IgD-negative memory B cell (primary cell): ENCODE data around the gene TINCR. TPM values are rescaled to one million over a fixed set of nuclear protein-coding genes. Genes with fewer than 3 reads are reported as not detected.

Source experiments
- H3K27ac Mint-ChIP-seq, 3 donors: one replicate each; pipeline ENCODE4 v1.8.0; 2020 to 2022; ENCODE audit warnings: mild to moderate bottlenecking in 3 of 3, mixed read lengths in 3 of 3, moderate library complexity in 1 of 3
- H3K27me3 Mint-ChIP-seq: one replicate; pipeline ENCODE4 v1.8.0; 2021; ENCODE audit warnings: mixed read lengths
- H3K36me3 Mint-ChIP-seq: one replicate; pipeline ENCODE4 v1.8.0; 2020; ENCODE audit warnings: mild to moderate bottlenecking, mixed read lengths
- H3K4me1 Mint-ChIP-seq, 3 donors: one replicate each; pipeline ENCODE4 v1.8.0; 2020 to 2022; ENCODE audit warnings: mixed read lengths in 3 of 3, mild to moderate bottlenecking in 1 of 3
- H3K4me3 Mint-ChIP-seq, 4 donors: one replicate each; pipeline ENCODE4 v1.8.0; 2020 to 2022; ENCODE audit warnings: mild to moderate bottlenecking in 4 of 4, mixed read lengths in 4 of 4, moderate library complexity in 3 of 4
- H3K9me3 Mint-ChIP-seq, 3 donors: one replicate each; pipeline ENCODE4 v1.8.0; 2020 to 2021; ENCODE audit warnings: mixed read lengths in 3 of 3, mild to moderate bottlenecking in 1 of 3
- polyA plus RNA-seq: library from polyadenylated mRNA; unstranded; fragments of 300-500 nt; fragmentation: Illumina TruSeq; gene quantifications from one replicate; pipeline ENCODE4 v1.2.3, GENCODE V29; 2021

TINCR gene
- polyA plus RNA-seq, 1 donor from 2014 or later, result not detected

GRCh38 chr19:5579286-5579685 lies 11.5 kb upstream of the TINCR start:
- H3K4me3 Mint-ChIP-seq, result no peak overlapping the region
- H3K27ac Mint-ChIP-seq, result no peak overlapping the region
- no peaks in the 10 kb centered on the region for H3K27me3 Mint-ChIP-seq
- peaks cover 3 to 4% (median 3%) of the 10 kb centered on the region in 3 donors for H3K4me1 Mint-ChIP-seq
- H3K36me3 Mint-ChIP-seq, result no peaks in the 10 kb centered on the region
- H3K9me3 Mint-ChIP-seq, result no peaks in the 10 kb centered on the region

GRCh38 chr19:5578097-5578846 lies 10.5 kb upstream of the TINCR start:
- no peaks in the 10 kb centered on the region for H3K9me3 Mint-ChIP-seq
- peaks cover 3 to 4% (median 3%) of the 10 kb centered on the region in 3 donors for H3K4me1 Mint-ChIP-seq
- H3K27me3 Mint-ChIP-seq, result no peaks in the 10 kb centered on the region
- no peak overlapping the region for H3K27ac Mint-ChIP-seq
- H3K36me3 Mint-ChIP-seq, result no peaks in the 10 kb centered on the region
- H3K4me3 Mint-ChIP-seq, result no peak overlapping the region

GRCh38 chr19:5575590-5575989 lies 7.8 kb upstream of the TINCR start:
- peaks cover 5% of the 10 kb centered on the region for H3K36me3 Mint-ChIP-seq
- no peaks in the 10 kb centered on the region for H3K27me3 Mint-ChIP-seq
- H3K9me3 Mint-ChIP-seq, result peaks cover 0 to 3% (median 0%) of the 10 kb centered on the region in 3 donors
- no peak overlapping the region for H3K4me3 Mint-ChIP-seq
- peaks cover 3 to 4% (median 3%) of the 10 kb centered on the region in 3 donors for H3K4me1 Mint-ChIP-seq
- H3K27ac Mint-ChIP-seq, result no peak overlapping the region

GRCh38 chr19:5572556-5573286 lies 5.0 kb upstream of the TINCR start:
- Mint-ChIP-seq H3K27ac (no peak overlapping the region), H3K4me1 (peaks cover 0 to under 1% (median 0%) of the 10 kb centered on the region in 3 donors), H3K4me3 (no peak overlapping the region), H3K9me3 (peaks cover 0 to 3% (median 0%) of the 10 kb centered on the region in 3 donors), H3K27me3 (no peaks in the 10 kb centered on the region), H3K36me3 (peaks cover 5% of the 10 kb centered on the region)

GRCh38 chr19:5571777-5572176 lies 4.0 kb upstream of the TINCR start:
- no peaks in the 10 kb centered on the region for H3K27me3 Mint-ChIP-seq
- peaks cover 0 to 3% (median 0%) of the 10 kb centered on the region in 3 donors for H3K9me3 Mint-ChIP-seq
- H3K4me3 Mint-ChIP-seq, result no peak overlapping the region
- H3K27ac Mint-ChIP-seq, result no peak overlapping the region
- H3K36me3 Mint-ChIP-seq, result peaks cover 5% of the 10 kb centered on the region
- no peaks in the 10 kb centered on the region for H3K4me1 Mint-ChIP-seq

- H3K9me3 Mint-ChIP-seq, result peaks cover 0 to 3% (median 0%) of the 10 kb centered on the region in 3 donors
- H3K36me3 Mint-ChIP-seq, result peaks cover 5% of the 10 kb centered on the region
- peaks cover 14% of the 10 kb centered on the region for H3K27me3 Mint-ChIP-seq
- no peaks in the 10 kb centered on the region for H3K4me1 Mint-ChIP-seq
- H3K4me3 Mint-ChIP-seq, result no peak overlapping the region
- no peak overlapping the region for H3K27ac Mint-ChIP-seq
Measured at GRCh38 chr19:5567970-5568407, 236 bp upstream of the TINCR start.

- no peaks in the 10 kb centered on the region for H3K36me3 Mint-ChIP-seq
- H3K27me3 Mint-ChIP-seq, result peaks cover 32% of the 10 kb centered on the region
- H3K4me1 Mint-ChIP-seq, result no peaks in the 10 kb centered on the region
- H3K4me3 Mint-ChIP-seq, result no peak overlapping the region
- H3K9me3 Mint-ChIP-seq, result peaks cover 0 to 6% (median 2%) of the 10 kb centered on the region in 3 donors
- peak overlapping the region in 1 of 3 donors; percentile 28 for H3K27ac Mint-ChIP-seq
Measured at GRCh38 chr19:5564930-5565329, 2.8 kb downstream of the TINCR start.

- H3K27ac Mint-ChIP-seq, result no peak overlapping the region
- peaks cover 0 to 6% (median 2%) of the 10 kb centered on the region in 3 donors for H3K9me3 Mint-ChIP-seq
- no peaks in the 10 kb centered on the region for H3K36me3 Mint-ChIP-seq
- no peak overlapping the region for H3K4me3 Mint-ChIP-seq
- no peaks in the 10 kb centered on the region for H3K4me1 Mint-ChIP-seq
- H3K27me3 Mint-ChIP-seq, result peaks cover 32% of the 10 kb centered on the region
Measured at GRCh38 chr19:5563935-5564612, 3.7 kb downstream of the TINCR start.

GRCh38 chr19:5563008-5563431 lies 4.7 kb downstream of the TINCR start:
- H3K4me3 Mint-ChIP-seq, result no peak overlapping the region
- H3K4me1 Mint-ChIP-seq, result no peaks in the 10 kb centered on the region
- H3K9me3 Mint-ChIP-seq, result peaks cover 0 to 6% (median 4%) of the 10 kb centered on the region in 3 donors

GRCh38 chr19:5562280-5562679 lies 5.5 kb downstream of the TINCR start:
- no peak overlapping the region for H3K27ac Mint-ChIP-seq
- H3K36me3 Mint-ChIP-seq, result no peaks in the 10 kb centered on the region
- H3K4me1 Mint-ChIP-seq, result no peaks in the 10 kb centered on the region
- H3K27me3 Mint-ChIP-seq, result peaks cover 35% of the 10 kb centered on the region
- H3K4me3 Mint-ChIP-seq, result no peak overlapping the region
- peaks cover 0 to 6% (median 4%) of the 10 kb centered on the region in 3 donors for H3K9me3 Mint-ChIP-seq

More at GRCh38 chr19:5563008-5563431, 4.7 kb downstream of the TINCR start:
- no peaks in the 10 kb centered on the region for H3K36me3 Mint-ChIP-seq
- no peak overlapping the region for H3K27ac Mint-ChIP-seq
- H3K27me3 Mint-ChIP-seq, result peaks cover 35% of the 10 kb centered on the region

- H3K4me3 Mint-ChIP-seq, result no peak overlapping the region
- no peak overlapping the region for H3K27ac Mint-ChIP-seq
- H3K9me3 Mint-ChIP-seq, result peaks cover 0 to 6% (median 6%) of the 10 kb centered on the region in 3 donors
- peaks cover 39% of the 10 kb centered on the region for H3K27me3 Mint-ChIP-seq
- H3K36me3 Mint-ChIP-seq, result no peaks in the 10 kb centered on the region
- no peaks in the 10 kb centered on the region for H3K4me1 Mint-ChIP-seq
Measured at GRCh38 chr19:5561559-5561958, 6.2 kb downstream of the TINCR start.

- peaks cover 0 to 6% (median 6%) of the 10 kb centered on the region in 3 donors for H3K9me3 Mint-ChIP-seq
- H3K36me3 Mint-ChIP-seq, result no peaks in the 10 kb centered on the region
- no peak overlapping the region for H3K4me3 Mint-ChIP-seq
- H3K4me1 Mint-ChIP-seq, result no peaks in the 10 kb centered on the region
- H3K27ac Mint-ChIP-seq, result no peak overlapping the region
- peaks cover 36% of the 10 kb centered on the region for H3K27me3 Mint-ChIP-seq
Measured at GRCh38 chr19:5560156-5560555, 7.6 kb downstream of the TINCR start.

GRCh38 chr19:5559804-5560133 lies 8.0 kb downstream of the TINCR start:
- peaks cover 34% of the 10 kb centered on the region for H3K27me3 Mint-ChIP-seq
- H3K4me3 Mint-ChIP-seq, result no peak overlapping the region
- H3K4me1 Mint-ChIP-seq, result no peaks in the 10 kb centered on the region
- H3K9me3 Mint-ChIP-seq, result peaks cover 0 to 6% (median 6%) of the 10 kb centered on the region in 3 donors
- H3K27ac Mint-ChIP-seq, result no peak overlapping the region
- H3K36me3 Mint-ChIP-seq, result no peaks in the 10 kb centered on the region

- H3K4me1 Mint-ChIP-seq, result no peaks in the 10 kb centered on the region
- peaks cover 0 to 6% (median 6%) of the 10 kb centered on the region in 3 donors for H3K9me3 Mint-ChIP-seq
- H3K27me3 Mint-ChIP-seq, result peaks cover 28% of the 10 kb centered on the region
- H3K36me3 Mint-ChIP-seq, result no peaks in the 10 kb centered on the region
- H3K4me3 Mint-ChIP-seq, result no peak overlapping the region
- no peak overlapping the region for H3K27ac Mint-ChIP-seq
Measured at GRCh38 chr19:5558101-5558621, 9.6 kb downstream of the TINCR start.

- H3K4me1 Mint-ChIP-seq, result no peaks in the 10 kb centered on the region
Measured at GRCh38 chr19:5557691-5558090, 10.1 kb downstream of the TINCR start.

More at GRCh38 chr19:5557691-5558090, 10.1 kb downstream of the TINCR start:
- Mint-ChIP-seq H3K27me3 (peaks cover 23% of the 10 kb centered on the region), H3K27ac (no peak overlapping the region), H3K4me3 (no peak overlapping the region), H3K9me3 (peaks cover 0 to 6% (median 6%) of the 10 kb centered on the region in 3 donors), H3K36me3 (no peaks in the 10 kb centered on the region)
